RKO (cell line): ENCODE data around the gene LRRC49.

Source experiments
- DNase-seq: peaks from one replicate; pipeline ENCODE4 v3.0.0-alpha.2; 2016; ENCODE audit warnings: low spot score

Gene LRRC49

DNA sequence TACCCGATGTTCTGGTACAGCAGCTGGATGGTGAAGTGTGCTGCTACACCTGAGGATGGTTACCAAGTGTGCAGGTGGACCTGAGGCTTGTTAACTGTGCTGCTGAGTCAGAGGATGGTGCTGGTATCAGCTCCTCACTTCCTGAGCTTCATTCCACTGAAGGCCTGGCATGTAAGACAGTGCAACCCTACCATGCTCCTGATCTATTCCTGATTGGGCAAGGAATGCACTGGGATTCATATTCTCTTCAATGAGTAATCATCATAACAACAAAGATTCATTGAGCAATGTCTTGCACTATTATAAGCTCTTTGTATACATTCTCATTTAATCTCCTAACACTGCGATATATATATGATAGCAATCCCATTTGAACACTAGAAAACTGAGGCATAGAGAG is 159.7 kb downstream of the LRRC49 start:
- no peak for DNase-seq

DNA sequence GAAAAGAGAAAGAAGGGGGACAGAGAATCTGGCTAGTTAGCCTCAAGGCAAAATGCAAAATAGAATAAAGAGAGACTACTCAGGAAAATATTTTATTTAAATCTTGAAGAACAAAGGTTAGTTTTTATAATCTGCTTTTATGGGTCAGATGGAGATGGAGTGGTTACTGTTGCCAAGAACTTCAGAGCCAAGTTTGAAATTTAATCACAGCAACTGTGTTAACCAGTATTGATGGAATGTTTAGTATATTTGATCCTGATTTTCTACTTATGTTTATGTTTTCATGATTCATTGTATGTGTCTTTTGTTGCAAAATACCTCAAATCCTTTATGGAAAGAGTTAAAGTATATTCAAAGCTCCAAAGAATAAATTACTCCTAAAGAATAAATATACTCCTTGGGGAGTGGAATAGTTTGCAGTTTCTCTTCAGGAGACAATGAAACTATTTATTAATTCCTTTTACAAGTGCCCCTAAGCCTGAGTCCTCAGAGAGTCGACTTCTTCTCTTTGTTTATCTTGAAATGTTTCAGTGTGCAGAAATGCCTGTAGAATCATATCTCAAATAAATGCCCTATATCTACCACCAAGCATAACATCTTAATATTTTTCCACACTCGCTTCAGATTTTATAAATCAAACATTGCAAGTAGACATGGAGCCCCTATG is 161.8 kb downstream of the LRRC49 start:
- DNase-seq = no peak

- DNase-seq = no peak
Measured at GRCh38 chr15:71055461-71055860, 162.8 kb downstream of the LRRC49 start.

GRCh38 chr15:71056111-71056510 is 163.5 kb downstream of the LRRC49 start:
- no peak for DNase-seq

GRCh38 chr15:71057143-71057542 is 164.5 kb downstream of the LRRC49 start:
- no peak for DNase-seq

DNA sequence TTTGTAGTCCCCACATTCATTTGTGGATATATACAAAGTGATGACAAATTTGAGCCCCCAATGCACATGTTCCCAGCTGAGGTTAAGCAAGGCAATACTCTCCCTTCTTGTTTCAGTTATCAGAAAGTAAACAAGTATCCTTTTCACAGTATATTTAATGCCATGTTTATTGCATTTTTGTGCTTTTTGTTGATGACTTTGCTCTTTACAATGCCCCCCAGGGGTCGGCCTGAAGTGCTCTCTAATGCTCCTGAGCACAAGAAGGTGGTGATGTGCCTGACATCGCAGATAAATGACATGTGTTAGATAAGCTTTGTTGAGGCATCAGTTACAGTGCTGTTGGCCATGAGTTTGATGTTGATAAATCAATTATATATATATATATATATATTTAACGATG is 165.0 kb downstream of the LRRC49 start:
- DNase-seq = no peak

- no peak for DNase-seq
Measured at GRCh38 chr15:71060983-71061382, 168.4 kb downstream of the LRRC49 start.

DNA sequence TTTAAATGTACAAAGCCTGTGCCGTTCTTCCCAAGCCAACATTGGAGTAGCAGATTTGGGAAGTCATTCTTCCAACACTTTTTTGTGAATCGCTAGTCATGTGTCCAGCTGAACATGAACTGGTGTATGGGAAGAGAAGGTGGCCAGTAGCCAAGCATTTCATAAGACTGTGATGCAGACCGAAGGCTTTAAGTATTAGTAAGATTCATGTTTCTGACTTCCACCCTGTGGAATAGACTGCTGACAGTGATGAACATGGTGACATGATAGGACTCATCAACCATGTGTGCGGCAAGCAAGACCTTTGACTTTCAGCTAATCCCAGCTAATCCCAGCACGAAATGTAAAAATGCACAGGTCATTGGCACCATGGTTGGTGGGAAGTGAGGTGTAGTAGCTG is 174.4 kb downstream of the LRRC49 start:
- no peak for DNase-seq

GRCh38 chr15:71069693-71070092 is 177.1 kb downstream of the LRRC49 start:
- no peak for DNase-seq

- no peak for DNase-seq
Measured at GRCh38 chr15:71071529-71071928, 178.9 kb downstream of the LRRC49 start.

- no peak for DNase-seq
Measured at GRCh38 chr15:71072423-71072822, 179.8 kb downstream of the LRRC49 start.

DNA sequence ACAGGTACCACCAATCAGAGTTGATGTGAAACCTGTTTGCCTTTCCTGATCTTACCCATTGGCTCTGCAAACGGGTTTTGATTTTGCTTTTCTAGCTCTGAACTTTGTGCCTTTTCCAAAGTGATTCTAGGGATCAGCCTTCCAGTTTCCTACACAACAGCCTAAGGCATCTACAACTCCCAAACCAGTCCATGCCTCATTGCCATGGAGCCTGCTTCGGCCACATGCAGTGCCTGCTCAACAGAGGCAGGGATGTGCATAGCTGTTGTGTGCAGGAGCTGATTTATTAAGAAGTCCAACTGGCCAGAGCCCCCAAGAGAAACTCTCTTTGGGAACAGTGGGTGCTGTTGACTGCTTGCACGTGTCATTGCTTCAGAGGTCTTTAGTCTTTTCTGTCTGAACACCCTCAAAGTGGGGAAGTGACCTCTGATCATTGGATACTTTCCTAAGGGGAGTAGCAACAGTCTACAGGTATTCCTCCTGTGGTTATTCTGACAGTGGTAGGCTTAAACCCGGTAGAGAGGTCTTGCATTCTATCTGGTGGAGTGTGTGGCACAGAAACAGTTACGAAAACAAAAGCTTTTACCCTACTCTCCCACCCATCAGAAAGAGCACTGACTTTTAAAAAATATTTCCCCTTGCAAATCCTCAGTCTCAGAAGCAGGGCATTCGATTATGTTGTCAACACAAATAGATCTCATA is 186.0 kb downstream of the LRRC49 start:
- DNase-seq = no peak

DNA sequence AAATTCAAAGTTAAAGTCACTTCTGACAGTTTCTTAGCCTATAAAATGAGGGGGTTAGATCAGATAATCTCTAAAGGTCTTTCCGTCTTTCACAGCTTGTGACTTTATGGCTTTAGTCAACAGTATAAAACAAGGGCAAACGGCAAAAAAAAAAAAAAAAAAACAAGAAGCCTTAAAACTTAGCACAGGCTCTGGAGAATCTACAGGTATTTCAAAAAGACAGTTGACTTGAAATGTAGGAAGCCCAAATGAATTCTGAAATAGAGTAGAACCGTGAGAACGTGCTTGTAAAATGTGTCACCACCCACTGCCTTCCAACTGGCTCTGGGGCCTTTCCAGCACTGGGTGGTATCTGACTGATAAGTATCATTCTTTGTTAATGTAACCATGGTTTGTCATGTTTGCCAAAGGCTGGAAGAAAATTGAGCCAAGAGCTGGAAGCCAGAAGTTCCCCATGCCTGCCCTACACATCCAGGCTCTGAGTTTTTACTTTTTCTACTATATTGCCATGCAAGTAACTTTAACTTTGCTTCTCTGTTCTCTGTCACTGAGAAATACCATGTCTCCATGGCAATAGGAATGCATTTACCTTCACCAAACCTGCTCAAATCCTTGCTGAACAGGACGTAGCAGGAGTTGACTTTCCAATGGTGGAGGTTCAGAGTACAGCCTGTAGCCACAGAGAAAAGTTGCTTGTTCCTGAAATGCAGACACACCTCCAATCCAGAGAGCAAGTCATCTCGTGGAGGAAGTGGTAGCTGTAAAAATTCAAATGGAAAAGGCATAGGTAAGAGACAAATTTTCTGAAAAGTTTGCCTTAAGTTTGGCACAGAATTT is 186.8 kb downstream of the LRRC49 start:
- DNase-seq = no peak

- no peak for DNase-seq
Measured at GRCh38 chr15:71080166-71080565, 187.5 kb downstream of the LRRC49 start.

- DNase-seq = no peak
Measured at GRCh38 chr15:71080705-71081104, 188.1 kb downstream of the LRRC49 start.

DNA sequence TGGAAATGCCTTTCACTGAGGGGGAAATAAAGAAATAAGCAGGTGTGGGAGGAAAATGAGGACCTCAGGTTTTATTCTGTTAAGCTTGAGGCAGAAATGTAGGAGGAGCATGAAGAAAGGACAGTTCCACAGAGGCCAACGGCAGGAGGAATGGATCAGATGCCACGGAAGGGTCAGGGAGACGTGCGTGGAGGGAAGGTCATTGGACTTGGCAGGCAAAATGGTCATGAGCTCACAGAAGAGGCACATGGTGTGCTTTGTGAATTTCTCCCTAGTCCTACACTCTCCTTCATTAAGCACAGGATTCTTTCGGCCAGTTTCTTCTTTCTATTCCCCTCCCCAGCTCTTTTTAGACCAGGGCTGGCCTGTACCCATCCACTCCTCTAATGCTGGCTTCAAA is 190.2 kb downstream of the LRRC49 start:
- DNase-seq = no peak

DNA sequence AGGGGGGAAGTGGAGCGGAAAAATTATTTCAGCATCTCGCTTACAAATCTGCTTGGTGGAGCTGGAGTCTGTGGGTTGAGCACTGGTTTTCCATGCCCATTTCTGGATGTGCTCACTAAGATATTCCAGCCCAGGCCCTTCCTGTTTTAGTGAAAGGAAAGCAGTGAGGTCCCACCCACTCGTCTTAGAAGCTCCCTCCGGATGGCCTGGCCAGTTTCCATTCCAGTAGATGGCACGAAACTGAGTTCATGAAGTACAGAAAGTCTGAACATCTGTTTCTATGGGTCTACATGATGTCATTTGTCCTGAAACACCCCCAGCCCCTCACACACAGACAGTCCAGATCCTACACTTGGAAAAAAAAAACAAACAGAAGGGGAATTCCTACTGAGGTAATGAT is 190.7 kb downstream of the LRRC49 start:
- DNase-seq = no peak

GRCh38 chr15:71084264-71084663 is 191.6 kb downstream of the LRRC49 start:
- no peak for DNase-seq

DNA sequence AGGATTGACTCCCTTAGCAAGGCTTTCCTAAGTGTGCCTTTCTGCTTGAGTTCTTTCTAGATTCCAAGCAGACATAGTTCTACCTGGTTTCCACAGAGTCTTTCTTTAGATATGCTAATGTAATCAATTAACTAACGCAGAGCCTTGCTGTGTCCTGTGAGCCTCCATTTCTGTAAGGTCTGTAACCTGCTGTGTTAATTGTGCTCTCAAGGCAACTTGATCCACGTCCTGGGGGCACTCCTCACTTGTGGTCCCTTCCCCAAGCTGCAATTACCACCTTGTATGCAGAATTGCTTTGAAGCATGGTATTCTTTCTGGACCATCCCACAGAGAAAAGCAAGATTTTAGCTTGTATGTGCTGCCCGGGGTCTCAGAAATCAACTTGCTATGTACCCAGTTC is 193.2 kb downstream of the LRRC49 start:
- no peak for DNase-seq

GRCh38 chr15:71088155-71088554 is 195.5 kb downstream of the LRRC49 start:
- no peak for DNase-seq

DNA sequence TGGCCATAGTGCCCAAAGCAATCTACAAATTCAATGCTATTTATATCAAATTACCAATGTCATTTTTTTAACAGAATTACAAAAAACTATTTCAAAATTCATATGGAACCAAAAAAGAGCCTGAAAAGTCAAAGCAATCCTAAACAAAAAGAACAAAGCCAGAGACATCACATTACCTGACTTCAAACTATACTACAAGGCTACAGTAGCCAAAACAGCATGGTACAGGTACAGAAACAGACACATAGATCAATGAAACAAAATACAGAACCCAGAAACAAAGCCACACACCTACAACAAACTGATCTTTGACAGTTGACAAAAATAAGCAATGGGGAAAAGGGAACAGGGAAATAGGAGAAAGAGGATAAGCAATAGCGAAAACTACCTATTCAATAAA is 196.1 kb downstream of the LRRC49 start:
- DNase-seq = no peak

GRCh38 chr15:71089801-71090200 is 197.2 kb downstream of the LRRC49 start:
- no peak for DNase-seq

- no peak for DNase-seq
Measured at GRCh38 chr15:71091601-71092000, 199.0 kb downstream of the LRRC49 start.
